ENCODE measurements around the gene KLHL14.

- TF ChIP-seq CTCF (IDR thresholded peaks at IDR 0.05) (no peak), POLR2A (IDR thresholded peaks at IDR 0.05) (no peak)
Measured at GRCh38 chr18:32802591-32803451, 30.0 kb upstream of the KLHL14 start.

All from Peyer's patch (tissue), 4 donors.